Keratinocyte (primary cell): ENCODE data around the gene SDF2.

Experiments used
- CTCF ChIP-seq, 3 experiments: IDR thresholded peaks in 1 of 3; conservative IDR thresholded peaks in 1 of 3; optimal IDR thresholded peaks in 1 of 3; 2 replicates in 2 of 3; 3 replicates in 1 of 3; pipeline versions ENCODE3 to v1.5.1; 2011; ENCODE audit warnings: low read length in 3 of 3, mild to moderate bottlenecking in 3 of 3, moderate library complexity in 2 of 3, control low read depth in 1 of 3, inconsistent platforms in 1 of 3; ENCODE audit not compliant: insufficient read depth in 2 of 3; ENCODE audit errors: extremely low read depth in 1 of 3
- EZH2 ChIP-seq: IDR thresholded peaks from one replicate; pipeline ENCODE4 v1.6.1; 2012; ENCODE audit warnings: inconsistent platforms, mild to moderate bottlenecking, low read length, moderate library complexity

GRCh38 chr17:28641579-28641978 lies 20.1 kb downstream of the SDF2 start:
- TF ChIP-seq CTCF (optimal IDR thresholded peaks at IDR 0.05 in 1 of 3, IDR thresholded peaks at IDR 0.05 in 1 of 3, conservative IDR thresholded peaks at IDR 0.05 in 1 of 3; ENCODE audit: extremely low read depth in 1 of 3, insufficient read depth in 2 of 3, low read length in 3 of 3), result no peak
- no peak for TF ChIP-seq EZH2
